NT2/D1 (cell line): ENCODE results near the gene SLC7A6OS.

Source experiments
- DNase-seq: peaks from one replicate; pipeline ENCODE4 v3.0.0-alpha.2; 2011; ENCODE audit warnings: low read depth, low spot score
- H3K27me3 ChIP-seq: 2 replicates; pipeline ENCODE4 v1.6.0; 2011; ENCODE audit warnings: mild to moderate bottlenecking; ENCODE audit not compliant: insufficient read length, insufficient read depth
- H3K36me3 ChIP-seq: 2 replicates; pipeline ENCODE4 v1.6.1; 2011; ENCODE audit warnings: mild to moderate bottlenecking, low read length, mixed read lengths; ENCODE audit not compliant: insufficient read depth, insufficient read length
- H3K4me1 ChIP-seq: 2 replicates; pipeline ENCODE4 v1.5.1; 2011; ENCODE audit not compliant: insufficient read depth, insufficient read length
- H3K4me3 ChIP-seq: 2 replicates; pipeline ENCODE4 v1.5.1; 2011; ENCODE audit warnings: low read depth; ENCODE audit not compliant: insufficient read length
- H3K9ac ChIP-seq: 2 replicates; pipeline ENCODE4 v1.6.0; 2011; ENCODE audit warnings: low read depth; ENCODE audit not compliant: insufficient read length
- H3K9me3 ChIP-seq: 2 replicates; pipeline ENCODE4 v1.5.1; 2011; ENCODE audit warnings: mild to moderate bottlenecking, low read length; ENCODE audit not compliant: insufficient read depth
- SUZ12 ChIP-seq: IDR thresholded peaks from 2 replicates; pipeline ENCODE4 v1.6.1; 2011; ENCODE audit not compliant: insufficient read length, insufficient read depth; ENCODE audit errors: extremely low read depth
- YY1 ChIP-seq: IDR thresholded peaks from 2 replicates; pipeline ENCODE4 v1.6.1; 2011; ENCODE audit not compliant: insufficient read length, insufficient read depth
- ZNF274 ChIP-seq: IDR thresholded peaks from 2 replicates; pipeline ENCODE4 v1.6.1; 2011; ENCODE audit warnings: mild to moderate bottlenecking, low read depth, low read length

SLC7A6OS gene

DNA sequence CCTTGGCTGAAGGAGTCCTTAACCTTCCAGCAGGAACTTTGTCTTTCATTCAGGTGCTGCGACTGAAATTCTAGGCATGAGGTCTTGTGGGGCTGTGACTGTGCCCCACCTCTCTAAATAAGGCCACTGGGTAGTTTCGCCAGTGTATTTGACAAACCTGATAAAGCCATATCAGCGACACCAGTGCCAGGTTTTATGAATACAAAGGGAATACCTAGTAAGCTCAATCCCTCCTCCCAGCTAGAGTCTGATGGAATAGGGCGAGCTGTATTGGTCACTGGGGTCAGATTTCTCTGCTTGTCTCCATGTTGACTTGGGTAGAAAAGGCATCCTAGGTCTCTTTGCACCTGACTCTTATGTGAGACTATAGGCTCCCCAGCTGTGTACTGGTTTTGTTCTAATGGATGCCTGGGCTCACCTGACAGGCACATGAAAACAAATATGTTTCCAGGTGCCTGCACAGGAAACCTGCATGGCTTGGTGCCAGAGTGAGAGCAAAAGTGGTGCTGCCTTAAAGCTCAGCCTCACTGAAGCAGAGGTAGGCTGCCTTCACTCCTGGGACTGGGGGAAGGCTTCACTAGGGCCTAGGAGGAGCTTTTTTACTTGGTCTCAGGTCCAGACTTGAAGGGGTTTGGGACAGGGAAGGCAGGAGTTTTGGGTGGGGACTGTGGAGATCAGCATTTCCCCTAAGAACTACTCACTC lies 38.1 kb downstream of the SLC7A6OS start:
- no peak for DNase-seq
- no peak for TF ChIP-seq YY1
- no peak for TF ChIP-seq ZNF274
- TF ChIP-seq SUZ12: no peak
- Histone ChIP-seq H3K9ac (no peak overlapping the region), H3K4me3 (no peak overlapping the region), H3K36me3 (peaks cover 73% of the 10 kb centered on the region), H3K4me1 (no peaks in the 10 kb centered on the region), H3K27me3 (no peaks in the 10 kb centered on the region), H3K9me3 (no peaks in the 10 kb centered on the region)

DNA sequence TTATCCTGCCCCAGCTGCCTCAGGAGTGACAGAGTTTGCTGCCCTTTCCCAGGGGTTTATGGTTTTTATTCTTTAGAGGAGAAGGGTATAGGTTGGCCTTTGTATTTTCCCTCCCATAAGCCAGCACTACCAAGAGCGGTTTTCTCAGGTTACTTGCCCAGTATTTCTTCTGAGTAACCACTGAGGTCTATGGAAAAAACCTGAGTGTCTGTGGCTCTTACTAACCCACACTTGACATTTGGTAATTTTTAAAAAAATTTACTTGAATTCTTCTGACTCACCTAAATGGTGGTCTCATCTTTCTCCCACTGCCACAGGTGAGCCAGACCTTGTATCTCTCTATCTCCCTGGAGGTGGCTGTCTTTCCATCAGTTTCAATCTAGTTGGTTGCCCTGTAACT lies 40.4 kb downstream of the SLC7A6OS start:
- no peaks in the 10 kb centered on the region for H3K9me3 ChIP-seq
- H3K4me1 ChIP-seq: peaks cover 3% of the 10 kb centered on the region
- H3K4me3 ChIP-seq: no peak overlapping the region
- H3K27me3 ChIP-seq: no peaks in the 10 kb centered on the region
- H3K9ac ChIP-seq: no peak overlapping the region
- TF ChIP-seq SUZ12 (no peak), YY1 (no peak), ZNF274 (no peak)
- H3K36me3 ChIP-seq: peaks cover 59% of the 10 kb centered on the region
- DNase-seq: no peak

DNA sequence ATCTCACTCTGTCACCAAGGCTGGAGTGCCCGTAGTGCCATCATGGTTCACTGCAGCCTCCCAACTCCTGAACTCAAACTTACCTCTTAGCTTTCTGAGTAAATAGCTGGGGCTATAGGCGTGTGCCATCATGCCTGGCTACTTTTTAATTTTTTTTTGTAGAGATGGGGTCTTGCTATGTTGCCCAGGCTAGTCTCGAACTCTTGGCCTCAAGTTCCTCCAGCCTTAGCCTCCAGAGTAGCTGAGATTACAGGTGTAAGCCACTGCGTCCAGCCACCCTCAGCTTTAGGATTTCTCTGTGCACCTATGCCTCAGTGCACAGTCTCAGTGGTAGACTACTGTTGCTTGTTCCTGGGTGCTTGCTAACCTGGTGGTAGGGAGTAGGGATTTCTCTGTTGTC lies 41.0 kb downstream of the SLC7A6OS start:
- Histone ChIP-seq H3K4me1 (peaks cover 3% of the 10 kb centered on the region), H3K36me3 (peaks cover 54% of the 10 kb centered on the region)

DNA sequence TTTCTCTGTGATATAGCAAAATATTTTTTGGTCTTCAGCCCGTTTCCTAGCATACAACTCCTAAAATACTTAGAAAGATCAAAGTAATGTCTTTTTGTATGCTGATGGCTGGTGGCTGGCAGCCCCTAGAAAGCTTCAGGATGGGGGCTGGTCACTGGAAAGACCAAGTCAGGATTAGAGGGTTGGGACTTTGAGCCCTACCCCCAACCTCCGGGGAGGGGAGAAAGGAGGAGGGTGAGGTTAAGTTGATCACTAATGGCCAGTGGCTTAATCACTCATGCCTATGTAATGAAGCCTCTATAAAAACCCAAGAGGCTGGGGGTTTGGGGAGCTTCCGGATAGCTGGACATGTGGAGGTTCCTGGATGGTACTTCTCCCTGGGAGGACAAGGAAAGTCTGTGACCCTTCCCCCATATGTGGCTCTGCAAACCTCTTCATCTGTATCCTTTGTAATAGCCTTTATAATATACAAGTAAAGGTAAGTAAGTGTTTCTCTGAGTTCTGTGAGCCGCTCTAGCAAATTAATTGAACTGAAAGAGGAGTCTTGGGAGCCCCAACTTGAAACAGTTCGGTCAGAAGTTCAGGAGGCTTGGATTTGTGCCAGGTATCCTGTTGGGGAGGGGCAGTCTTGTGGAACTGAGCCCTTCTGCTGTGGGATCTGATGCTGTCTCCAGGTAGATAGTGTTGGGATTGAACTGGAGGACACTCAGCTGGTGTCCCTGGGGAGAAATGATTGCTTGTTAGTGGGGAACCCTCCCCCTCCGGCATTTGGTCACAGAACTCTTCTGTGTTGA lies 42.9 kb downstream of the SLC7A6OS start:
- DNase-seq: no peak
- Histone ChIP-seq H3K4me3 (peak overlapping the region; percentile 19), H3K36me3 (peaks cover 35% of the 10 kb centered on the region), H3K4me1 (peaks cover 6% of the 10 kb centered on the region), H3K9ac (peak overlapping the region; percentile 33), H3K9me3 (no peaks in the 10 kb centered on the region), H3K27me3 (peaks cover 15% of the 10 kb centered on the region)
- TF ChIP-seq SUZ12 (no peak), YY1 (no peak), ZNF274 (no peak)

More for the DNA sequence above, 41.0 kb downstream of the SLC7A6OS start:
- peaks cover 4% of the 10 kb centered on the region for H3K27me3 ChIP-seq
- no peak overlapping the region for H3K4me3 ChIP-seq
- H3K9me3 ChIP-seq: no peaks in the 10 kb centered on the region
- TF ChIP-seq ZNF274 (no peak), SUZ12 (no peak), YY1 (no peak)
- H3K9ac ChIP-seq: no peak overlapping the region
- no peak for DNase-seq

DNA sequence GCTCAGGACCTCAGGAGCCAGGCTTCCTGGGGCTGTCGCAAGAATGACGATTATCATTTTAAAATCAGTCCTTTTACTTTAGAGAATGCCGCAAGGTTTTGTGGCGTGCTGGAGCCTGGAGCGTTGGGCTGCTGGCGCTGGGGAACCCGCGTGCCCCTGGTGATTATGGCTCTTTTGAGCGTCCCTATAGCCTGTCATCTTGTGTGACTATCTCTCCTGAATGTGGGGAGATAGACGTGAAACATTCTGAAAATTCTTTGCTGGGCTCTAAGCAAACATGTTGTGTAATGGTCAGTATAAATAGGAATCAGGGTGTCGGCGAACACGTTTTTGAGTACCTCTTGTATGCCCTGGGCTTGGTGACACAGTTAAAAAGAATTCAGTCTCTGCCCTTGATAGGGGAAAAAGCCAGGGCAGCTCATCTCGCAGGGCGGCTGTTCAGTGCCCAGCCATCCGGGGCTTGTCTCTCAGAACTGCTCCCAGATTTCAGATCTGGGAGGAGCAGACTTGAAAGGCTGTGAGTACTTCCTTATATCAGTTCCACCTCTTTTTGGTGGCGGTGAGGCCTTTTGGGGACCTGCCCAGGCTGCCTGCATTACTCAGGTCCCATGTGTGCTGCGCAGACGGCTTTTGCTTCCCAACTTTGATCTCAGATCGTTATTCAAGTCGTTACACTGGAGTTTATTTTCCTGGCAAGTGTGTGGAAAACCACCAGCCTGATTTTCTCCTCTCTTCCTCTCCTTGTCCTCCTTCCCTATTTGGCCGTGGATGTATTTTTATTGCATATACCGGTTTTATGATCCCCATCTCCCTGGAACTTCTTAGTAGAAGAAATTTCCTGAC lies 45.4 kb downstream of the SLC7A6OS start:
- TF ChIP-seq SUZ12 (no peak), ZNF274 (no peak), YY1 (no peak)
- no peaks in the 10 kb centered on the region for H3K9me3 ChIP-seq
- peak overlapping the region; percentile 97 for H3K4me3 ChIP-seq
- peaks cover 9% of the 10 kb centered on the region for H3K4me1 ChIP-seq
- H3K36me3 ChIP-seq: peaks cover 20% of the 10 kb centered on the region
- H3K27me3 ChIP-seq: peaks cover 17% of the 10 kb centered on the region
- H3K9ac ChIP-seq: peak overlapping the region; percentile 97
- no peak for DNase-seq

DNA sequence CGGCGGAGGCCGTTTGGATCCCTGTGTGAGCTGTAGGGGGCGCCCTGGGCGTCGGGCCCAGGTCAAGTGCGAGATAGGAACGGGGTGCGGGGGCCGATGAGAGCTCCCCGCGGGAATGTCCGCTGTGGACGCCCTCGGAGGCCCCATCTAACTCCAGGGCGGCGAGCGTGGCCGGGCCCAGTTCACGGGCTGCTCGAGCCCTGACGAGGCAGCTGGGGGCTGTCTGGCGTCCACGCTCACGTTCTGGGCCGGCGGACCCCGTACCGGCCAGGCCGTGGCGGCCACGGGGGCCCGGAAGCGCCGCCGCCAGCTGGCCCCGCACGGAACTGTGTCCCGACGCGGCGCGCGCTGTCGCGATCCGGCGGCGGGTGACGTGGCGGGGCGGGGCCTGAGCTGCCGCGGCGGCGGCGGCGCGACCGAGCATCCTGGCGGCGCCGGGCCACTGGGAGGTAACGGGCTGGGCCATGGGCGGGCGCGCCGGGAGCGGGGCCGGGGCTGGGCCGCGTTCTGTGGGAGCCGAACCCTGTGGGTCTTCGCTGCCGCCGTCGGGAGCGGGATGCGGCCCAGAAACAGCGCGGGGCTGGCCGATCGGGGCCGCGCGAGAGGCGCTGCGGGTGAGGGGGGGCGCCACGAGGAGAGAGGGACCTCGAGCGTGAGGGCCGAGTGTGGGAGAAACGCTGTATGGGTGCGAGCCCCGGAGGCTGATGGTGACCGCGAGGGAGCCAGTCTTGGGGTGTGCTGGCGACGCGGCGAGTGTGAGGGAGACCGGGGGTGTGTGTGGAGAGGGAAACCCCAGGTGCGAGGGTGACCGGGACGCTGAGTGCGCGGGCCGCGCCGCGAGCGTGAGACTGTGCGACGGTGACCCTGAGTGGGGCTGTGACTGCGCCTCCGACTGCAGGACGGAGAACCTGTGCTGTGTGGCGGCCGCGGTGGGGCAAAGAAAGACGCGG lies 46.3 kb downstream of the SLC7A6OS start, which contains the start of gene SLC7A6:
TSS of gene SLC7A6 (plus strand) at position 399 of the 950 bp plus-strand sequence. CDS start 10,201 bp downstream, outside the sequence.
- Histone ChIP-seq H3K36me3 (peaks cover 22% of the 10 kb centered on the region), H3K27me3 (peaks cover 17% of the 10 kb centered on the region), H3K4me3 (peak within 1 kb of the TSS; percentile 97), H3K4me1 (peaks cover 9% of the 10 kb centered on the region), H3K9me3 (no peaks in the 10 kb centered on the region), H3K9ac (peak within 1 kb of the TSS; percentile 97)
- no peak for TF ChIP-seq ZNF274
- TF ChIP-seq SUZ12: no peak
- no peak for TF ChIP-seq YY1
- no peak for DNase-seq
